GM10847 (cell line): ENCODE measurements around the gene PLEKHA4.
A peak's percentile ranks its signal among the peaks of the same experiment; 100 is the strongest.

Experiments used
- POLR2A ChIP-seq: IDR thresholded peaks from 2 replicates; pipeline ENCODE4 v1.6.1; 2011; ENCODE audit not compliant: insufficient read length; ENCODE audit errors: extremely low read depth

PLEKHA4 gene

DNA sequence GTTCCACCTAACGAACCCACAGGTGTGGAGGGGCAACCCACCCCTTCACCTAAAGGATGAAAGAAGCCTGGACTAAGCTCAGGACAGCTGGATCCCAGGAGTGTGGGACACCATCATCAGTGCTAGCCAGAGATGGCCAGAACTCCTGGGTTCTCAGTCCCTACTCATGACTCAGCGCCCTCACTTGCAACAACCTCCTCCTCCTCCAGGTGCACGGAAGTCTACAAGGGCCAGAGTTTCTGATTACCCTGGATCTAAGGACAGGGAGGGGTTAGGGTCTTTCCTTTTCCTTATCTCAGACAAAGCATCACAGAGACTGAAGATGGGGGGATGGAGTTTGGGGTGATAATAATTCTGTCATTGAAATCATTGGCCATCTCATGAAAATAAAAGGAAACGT lies 22.1 kb upstream of the PLEKHA4 start:
- no peak for TF ChIP-seq POLR2A

DNA sequence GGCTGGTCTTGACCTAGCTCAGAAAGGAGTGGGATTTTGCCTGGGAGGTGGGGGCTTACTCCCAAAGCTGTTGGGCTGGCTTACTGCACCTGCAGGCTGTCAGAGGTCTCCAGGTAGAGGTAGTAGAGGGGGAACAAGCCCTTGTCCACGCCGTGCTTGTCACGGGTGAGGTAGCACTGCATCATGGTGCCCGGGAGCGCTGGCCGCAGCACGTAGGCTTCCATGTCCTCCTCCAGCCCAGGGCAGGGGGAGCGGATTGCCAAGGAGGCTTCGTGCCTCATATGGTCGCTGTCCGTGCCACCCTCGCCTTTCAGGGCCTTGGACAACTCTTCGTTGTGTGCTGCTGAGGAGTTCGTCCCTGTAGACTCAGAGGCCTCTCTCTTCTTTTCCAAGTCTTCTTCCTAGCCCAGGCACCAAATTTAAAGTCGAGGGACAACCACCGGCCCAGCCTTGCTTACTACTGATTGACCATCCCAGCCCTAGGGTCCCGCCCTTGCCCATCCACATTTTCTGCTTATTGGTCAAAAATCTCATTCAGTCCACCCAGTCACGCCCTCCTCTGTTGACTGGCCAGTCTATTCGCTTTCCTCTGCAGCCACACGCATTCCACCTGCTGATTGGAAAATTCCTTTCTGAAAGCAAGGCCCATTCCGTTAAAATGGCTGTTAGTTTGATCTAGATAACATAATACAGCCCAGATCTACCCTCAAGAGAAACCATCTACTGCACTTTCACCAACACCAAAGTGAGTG lies 19.6 kb upstream of the PLEKHA4 start:
- TF ChIP-seq POLR2A, result no peak

DNA sequence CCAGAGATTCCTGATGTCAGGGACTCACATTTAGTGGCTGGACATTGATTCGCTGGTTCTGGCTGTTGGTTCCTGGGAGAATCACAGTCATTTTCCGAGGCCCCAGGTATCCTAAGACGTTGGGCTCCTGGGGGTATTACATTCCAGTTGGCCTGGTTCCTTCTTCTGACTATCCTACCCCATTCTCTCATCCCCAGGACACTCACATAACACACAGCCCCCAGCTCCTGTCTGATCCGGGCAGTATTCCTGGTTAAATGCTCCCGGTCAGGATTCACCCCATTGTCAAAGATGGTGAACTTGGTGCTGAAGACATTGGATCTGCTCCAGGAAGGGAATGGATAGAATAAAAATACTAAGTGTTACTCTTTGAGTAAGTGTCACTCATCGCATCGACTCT lies 15.3 kb upstream of the PLEKHA4 start:
- no peak for TF ChIP-seq POLR2A

DNA sequence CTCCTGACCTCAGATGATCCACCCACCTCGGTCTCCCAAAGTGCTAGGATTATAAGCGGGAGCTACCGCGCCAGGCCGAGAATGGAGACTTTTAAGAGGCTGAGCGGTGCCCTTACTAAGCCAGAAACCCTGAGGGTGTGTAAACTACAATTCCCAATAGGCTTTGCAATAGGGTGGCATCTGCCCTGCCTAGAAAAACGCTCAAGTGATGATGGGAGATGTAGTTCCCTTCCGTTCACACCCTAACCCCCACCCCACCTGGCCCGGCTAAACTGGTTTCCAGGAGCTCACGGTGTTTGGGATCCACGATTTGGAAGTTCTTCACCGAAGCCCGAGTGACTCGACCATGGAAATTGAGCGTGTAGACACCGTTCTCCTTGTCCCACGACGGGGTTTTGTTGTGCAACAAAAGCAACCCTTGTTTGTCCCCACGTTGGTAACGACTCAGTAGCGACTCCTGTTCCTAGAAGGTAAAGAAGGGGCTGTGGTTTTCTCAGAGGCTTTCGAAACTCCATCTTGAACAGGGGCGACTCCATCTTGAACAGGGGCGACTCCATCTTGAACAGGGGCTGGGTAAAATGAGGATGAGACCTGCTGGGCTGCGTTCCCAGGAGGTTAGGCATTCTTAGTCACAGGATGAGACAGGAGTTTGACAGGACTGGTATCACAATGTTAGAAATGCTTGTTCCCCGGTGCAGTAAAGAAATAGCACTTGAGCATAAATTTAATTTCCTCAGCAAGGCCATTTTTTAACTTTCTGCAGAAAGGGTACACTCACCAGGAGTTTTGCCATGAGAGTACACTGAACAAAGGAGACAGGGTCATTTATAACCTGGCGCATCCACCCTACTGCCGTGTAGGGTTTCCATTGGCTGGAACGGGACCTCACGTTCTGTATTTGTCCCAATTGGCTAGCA lies 13.6 kb upstream of the PLEKHA4 start:
- TF ChIP-seq POLR2A, result no peak

DNA sequence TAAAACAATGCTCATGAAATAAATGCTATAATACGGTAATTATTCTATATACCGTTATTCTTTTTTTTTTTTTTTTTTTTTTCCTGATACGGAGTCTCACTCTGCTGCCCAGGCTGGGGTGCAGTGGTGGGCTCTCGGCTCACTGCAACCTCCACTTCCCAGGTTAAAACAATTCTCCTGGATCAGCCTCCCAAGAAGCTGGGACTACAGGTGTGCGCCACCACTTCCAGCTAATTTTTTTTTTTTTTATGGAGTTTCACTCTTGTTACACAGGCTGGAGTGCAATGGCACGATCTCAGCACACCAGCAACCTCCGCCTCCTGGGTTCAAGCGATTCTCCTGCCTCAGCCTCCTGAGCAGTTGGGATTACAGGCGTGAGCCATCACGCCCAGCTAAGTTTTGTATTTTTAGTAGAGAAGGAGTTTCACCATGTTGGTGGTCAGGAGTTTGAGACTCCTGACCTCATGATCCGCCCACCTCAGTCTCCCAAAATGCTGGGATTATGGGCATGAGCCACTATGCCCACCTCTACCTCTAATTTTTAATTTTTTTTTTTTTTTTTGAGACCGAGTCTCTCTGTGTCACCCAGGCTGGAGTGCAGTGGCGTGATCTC lies 10.7 kb upstream of the PLEKHA4 start:
- no peak for TF ChIP-seq POLR2A

DNA sequence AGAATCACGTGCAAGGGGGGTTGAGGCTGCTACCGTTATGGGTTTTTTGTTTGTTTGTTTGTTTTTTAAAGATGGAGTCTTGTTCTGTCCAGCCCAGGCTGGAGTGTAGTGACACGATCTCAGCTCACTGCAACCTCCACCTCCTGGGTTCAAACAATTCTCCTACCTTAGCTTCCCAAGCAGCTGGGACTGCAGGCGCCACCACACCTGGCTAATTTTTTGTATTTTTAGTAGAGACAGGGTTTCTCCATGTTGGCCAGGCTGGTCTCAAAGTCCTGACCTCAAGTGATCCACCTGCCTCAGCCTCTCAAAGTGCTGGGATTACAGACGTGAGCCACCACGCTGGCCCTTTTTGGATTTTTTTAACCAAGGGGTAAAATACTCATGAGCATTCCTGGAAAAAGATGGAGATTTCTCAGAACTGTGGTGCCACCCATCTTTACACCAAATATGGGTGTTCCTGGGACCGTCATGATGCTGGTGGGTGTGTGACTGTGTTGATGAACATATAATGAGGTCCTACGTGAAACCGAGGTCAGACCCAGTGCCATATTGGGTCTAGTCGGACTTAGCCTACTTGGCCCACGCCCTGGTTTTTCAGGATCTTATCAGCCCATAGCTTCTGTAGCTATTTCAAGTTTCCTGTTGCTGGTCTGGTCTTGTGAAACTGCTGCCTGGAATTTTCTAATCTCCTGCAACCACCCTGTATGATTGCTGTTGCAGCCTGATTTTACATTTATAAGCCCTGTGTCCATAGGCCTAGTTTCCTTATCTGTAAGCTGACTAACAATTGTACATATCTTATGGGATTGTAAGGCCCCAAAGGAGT lies 10.0 kb upstream of the PLEKHA4 start:
- no peak for TF ChIP-seq POLR2A

DNA sequence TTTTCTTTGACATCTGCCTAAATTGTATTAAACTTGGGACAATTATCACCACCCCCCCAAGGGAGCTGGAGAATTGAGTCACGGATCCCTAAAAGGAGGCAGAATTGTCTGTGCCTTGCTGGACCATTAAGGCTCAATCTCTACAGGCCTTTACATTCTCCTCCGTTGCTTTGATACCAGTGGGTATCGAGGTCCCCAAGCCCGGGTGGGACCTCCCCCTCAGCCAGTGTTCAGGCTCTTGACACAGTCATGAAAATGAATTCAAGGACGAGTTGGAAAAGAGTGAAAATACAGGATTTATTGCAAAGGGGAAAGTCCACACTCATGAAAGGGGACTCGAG lies 9.4 kb upstream of the PLEKHA4 start:
- no peak for TF ChIP-seq POLR2A

DNA sequence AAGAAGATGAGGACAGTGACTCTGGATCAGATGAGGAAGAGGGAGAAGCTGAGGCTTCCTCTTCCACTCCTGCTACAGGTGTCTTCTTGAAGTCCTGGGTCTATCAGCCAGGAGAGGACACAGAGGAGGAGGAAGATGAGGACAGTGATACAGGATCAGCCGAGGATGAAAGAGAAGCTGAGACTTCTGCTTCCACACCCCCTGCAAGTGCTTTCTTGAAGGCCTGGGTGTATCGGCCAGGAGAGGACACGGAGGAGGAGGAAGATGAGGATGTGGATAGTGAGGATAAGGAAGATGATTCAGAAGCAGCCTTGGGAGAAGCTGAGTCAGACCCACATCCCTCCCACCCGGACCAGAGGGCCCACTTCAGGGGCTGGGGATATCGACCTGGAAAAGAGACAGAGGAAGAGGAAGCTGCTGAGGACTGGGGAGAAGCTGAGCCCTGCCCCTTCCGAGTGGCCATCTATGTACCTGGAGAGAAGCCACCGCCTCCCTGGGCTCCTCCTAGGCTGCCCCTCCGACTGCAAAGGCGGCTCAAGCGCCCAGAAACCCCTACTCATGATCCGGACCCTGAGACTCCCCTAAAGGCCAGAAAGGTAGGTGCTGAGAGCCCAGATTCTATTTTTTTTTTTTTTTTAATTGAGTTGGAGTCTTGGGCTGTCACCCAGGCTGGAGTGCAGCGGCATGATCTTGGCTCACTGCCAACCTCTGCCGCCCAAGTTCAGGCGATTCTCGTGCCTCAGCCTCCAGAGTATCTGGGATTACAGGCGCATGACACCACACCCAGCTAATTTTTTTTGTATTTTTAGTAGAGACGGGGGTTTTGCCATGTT lies 6.1 kb upstream of the PLEKHA4 start:
- no peak for TF ChIP-seq POLR2A

DNA sequence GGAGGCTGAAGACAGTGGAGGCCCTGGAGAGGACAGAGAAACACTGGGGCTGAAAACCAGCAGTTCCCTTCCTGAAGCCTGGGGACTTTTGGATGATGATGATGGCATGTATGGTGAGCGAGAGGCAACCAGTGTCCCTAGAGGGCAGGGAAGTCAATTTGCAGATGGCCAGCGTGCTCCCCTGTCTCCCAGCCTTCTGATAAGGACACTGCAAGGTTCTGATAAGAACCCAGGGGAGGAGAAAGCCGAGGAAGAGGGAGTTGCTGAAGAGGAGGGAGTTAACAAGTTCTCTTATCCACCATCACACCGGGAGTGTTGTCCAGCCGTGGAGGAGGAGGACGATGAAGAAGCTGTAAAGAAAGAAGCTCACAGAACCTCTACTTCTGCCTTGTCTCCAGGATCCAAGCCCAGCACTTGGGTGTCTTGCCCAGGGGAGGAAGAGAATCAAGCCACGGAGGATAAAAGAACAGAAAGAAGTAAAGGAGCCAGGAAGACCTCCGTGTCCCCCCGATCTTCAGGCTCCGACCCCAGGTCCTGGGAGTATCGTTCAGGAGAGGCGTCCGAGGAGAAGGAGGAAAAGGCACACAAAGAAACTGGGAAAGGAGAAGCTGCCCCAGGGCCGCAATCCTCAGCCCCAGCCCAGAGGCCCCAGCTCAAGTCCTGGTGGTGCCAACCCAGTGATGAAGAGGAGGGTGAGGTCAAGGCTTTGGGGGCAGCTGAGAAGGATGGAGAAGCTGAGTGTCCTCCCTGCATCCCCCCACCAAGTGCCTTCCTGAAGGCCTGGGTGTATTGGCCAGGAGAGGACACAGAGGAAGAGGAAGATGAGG lies 5.3 kb upstream of the PLEKHA4 start:
- no peak for TF ChIP-seq POLR2A

DNA sequence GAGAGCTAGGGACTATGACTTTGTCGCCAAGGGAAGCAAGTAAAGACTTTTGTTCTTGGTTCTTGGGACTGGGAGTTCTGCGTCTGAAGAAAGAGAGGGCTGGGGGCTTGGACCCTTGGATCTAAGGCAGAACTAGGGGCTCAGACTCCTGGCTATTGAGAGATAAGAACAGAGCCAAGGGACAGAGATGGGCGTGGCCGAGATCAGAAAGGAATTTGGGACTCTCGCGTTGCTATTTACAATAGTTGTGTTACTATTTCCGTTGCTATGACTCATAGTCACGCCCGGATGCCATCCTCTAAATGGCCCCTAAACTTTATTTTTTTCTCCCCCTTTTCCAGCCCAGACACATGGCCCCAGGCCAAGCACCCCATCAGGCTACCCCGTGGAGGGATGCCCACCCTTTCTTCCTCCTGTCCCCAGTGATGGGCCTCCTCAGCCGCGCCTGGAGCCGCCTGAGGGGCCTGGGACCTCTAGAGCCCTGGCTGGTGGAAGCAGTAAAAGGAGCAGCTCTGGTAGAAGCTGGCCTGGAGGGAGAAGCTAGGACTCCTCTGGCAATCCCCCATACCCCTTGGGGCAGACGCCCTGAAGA lies 4.6 kb upstream of the PLEKHA4 start:
- no peak for TF ChIP-seq POLR2A

DNA sequence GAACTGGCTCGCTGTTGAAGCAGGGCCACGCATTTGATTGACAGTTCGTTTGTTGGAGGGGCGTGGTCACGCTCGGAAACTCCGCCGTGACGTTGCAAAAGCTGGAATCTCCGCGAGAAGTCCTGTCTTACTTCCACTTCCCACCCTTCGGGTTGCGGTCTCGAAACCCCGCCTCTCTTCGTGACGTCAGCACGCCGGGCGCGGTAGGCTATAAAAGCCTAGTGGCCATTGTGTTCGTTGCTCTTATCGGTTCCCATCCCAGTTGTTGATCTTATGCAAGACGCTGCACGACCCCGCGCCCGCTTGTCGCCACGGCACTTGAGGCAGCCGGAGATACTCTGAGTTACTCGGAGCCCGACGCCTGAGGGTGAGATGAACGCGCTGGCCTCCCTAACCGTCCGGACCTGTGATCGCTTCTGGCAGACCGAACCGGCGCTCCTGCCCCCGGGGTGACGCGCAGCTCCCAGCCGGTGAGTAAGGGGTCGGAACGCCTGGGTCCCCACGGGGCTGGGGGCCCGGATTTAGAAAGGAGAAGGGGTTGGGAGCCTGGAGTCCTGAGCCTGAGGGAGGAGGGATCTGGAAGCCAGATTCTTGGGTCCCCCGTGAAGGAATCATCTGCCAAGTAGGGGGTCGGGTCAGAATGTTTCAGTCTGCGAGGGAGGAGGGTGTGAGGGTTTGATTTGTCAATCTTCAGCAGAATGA lies 3.9 kb upstream of the PLEKHA4 start, which contains the start of gene PPP1R15A:
PPP1R15A (plus strand) TSS at position 240 of the 702 bp plus-strand sequence. CDS start 813 bp downstream, outside the sequence.
- peak; percentile 100 for TF ChIP-seq POLR2A

DNA sequence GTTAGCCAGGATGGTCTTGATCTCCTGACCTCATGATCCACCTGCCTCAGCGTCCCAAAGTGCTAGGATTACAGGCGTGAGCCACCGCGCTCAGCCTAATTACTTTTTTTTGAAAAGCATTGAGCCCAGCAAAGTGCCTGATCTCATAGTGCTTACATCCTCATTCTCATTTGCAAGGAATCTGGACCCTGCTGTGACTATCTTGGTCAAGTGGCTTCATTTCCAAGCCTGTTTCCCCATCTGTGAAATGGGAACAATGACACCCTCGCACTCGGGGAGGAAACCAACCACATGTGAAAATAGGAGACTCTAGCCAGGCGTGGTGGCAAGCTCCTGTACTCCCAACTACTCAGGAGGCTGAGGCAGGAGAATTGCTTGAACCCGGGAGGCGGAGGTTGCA lies 1.6 kb upstream of the PLEKHA4 start:
- TF ChIP-seq POLR2A, result no peak
